Calu3 (cell line): ENCODE measurements around the gene ZFYVE28. TPM values are rescaled to one million over a fixed set of nuclear protein-coding genes. Genes with fewer than 3 reads are reported as not detected.

ENCODE experiments used
- BruUV-seq: library from RNA; stranded (reverse); fragments of 400-500 nt; replicated peaks from 2 replicates; lab custom pipeline; 2021; lab: Mats Ljungman, UMichigan
- CTCF ChIA-PET: fragments of 300-600 bp; sonication (Branson Sonifier 250); formaldehyde crosslinking; loops from one replicate; lab custom pipeline; 2022; ENCODE audit warnings: antibody characterized with exemption; lab: Charles Lee
- DNase-seq: peaks from one replicate; pipeline ENCODE4 v3.0.0; 2022
- H3K27ac Mint-ChIP-seq: one replicate; pipeline ENCODE4 v1.8.0; 2022; ENCODE audit warnings: mixed read lengths; ENCODE audit not compliant: unreplicated experiment
- H3K27me3 Mint-ChIP-seq: one replicate; pipeline ENCODE4 v1.8.0; 2022; ENCODE audit warnings: mixed read lengths; ENCODE audit not compliant: unreplicated experiment
- H3K36me3 Mint-ChIP-seq: one replicate; pipeline ENCODE4 v1.8.0; 2022; ENCODE audit warnings: mild to moderate bottlenecking, moderate library complexity, mixed read lengths; ENCODE audit not compliant: insufficient read depth, unreplicated experiment
- H3K4me1 Mint-ChIP-seq: one replicate; pipeline ENCODE4 v1.8.0; 2022; ENCODE audit warnings: mild to moderate bottlenecking, low read depth, mixed read lengths; ENCODE audit not compliant: unreplicated experiment
- H3K4me3 Mint-ChIP-seq: one replicate; pipeline ENCODE4 v1.8.0; 2022; ENCODE audit warnings: mild to moderate bottlenecking, low read depth, moderate library complexity, mixed read lengths; ENCODE audit not compliant: unreplicated experiment
- H3K9me3 Mint-ChIP-seq: one replicate; pipeline ENCODE4 v1.8.0; 2022; ENCODE audit warnings: low read depth, mixed read lengths; ENCODE audit not compliant: unreplicated experiment
- intact Hi-C: fragments of 100-400 bp; cut with micrococcal nuclease; formaldehyde crosslinking; loops from one replicate; pipeline ENCODE4 v1.10.0; 2022; ENCODE audit not compliant: unreplicated experiment
- total RNA-seq: library from RNA; stranded (reverse); gene quantifications from 2 replicates; pipeline ENCODE4 v1.2.3, GENCODE V29; 2022
- TF ChIP-seq, protein P1 (sequence below): fragments of 200-600 bp; IDR thresholded peaks from one replicate; pipeline ENCODE4 v1.8.0; 2022; ENCODE audit warnings: antibody characterized with exemption; ENCODE audit not compliant: unreplicated experiment

ZFYVE28 gene
- total RNA-seq, 1 experiment from 2014 or later: 1.2 TPM

DNA sequence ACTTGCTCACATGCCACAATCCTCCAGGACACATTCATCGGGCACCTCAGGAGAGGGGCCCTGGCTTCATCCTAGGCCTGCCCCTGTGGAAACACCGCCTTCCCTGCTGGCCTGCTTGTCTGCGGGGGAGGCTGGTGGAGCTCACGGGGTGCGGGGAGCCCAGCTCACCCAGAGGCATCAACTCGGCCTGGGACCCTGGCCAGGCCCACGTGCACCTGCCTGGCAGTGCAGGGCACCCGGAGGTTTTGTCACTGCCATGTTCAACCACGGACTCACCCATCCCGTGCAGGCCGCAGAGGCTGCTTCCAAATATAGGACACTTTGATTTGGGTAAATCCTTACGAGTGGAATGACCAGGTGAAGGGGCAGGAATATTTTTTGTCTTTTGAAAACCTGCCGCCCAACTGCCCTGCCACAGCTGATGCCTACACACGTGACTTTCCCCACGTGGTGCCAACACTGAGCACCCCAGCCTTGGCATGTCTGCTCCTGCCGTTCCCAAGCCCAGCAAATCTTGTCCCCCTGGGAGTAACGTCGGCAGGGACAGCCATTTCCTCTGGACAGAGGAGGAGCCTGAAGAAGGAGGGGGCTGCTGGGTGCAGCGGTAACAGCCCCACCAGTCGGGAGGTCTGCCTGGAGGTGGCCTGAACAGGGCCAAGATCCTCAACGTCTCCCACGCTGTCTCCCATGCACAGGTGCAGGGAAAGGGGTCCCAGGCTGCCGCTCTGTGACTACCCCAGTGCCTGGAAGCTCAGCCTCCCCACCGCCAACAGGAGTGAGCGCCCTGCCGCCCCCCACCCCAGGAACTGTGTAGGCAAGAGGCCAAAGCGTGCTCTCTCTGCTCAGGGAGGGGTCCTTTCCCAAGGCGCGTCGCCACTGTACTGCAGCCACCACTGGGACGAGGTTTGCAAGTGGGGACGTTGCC, 165.0 kb downstream of the ZFYVE28 start:
- Mint-ChIP-seq H3K36me3 (no peaks in the 10 kb centered on the region), H3K4me3 (no peak overlapping the region), H3K27me3 (no peaks in the 10 kb centered on the region), H3K4me1 (no peaks in the 10 kb centered on the region), H3K27ac (no peak overlapping the region), H3K9me3 (no peaks in the 10 kb centered on the region)
- CTCF ChIA-PET: no interaction called here
- TF ChIP-seq, protein P1, sequence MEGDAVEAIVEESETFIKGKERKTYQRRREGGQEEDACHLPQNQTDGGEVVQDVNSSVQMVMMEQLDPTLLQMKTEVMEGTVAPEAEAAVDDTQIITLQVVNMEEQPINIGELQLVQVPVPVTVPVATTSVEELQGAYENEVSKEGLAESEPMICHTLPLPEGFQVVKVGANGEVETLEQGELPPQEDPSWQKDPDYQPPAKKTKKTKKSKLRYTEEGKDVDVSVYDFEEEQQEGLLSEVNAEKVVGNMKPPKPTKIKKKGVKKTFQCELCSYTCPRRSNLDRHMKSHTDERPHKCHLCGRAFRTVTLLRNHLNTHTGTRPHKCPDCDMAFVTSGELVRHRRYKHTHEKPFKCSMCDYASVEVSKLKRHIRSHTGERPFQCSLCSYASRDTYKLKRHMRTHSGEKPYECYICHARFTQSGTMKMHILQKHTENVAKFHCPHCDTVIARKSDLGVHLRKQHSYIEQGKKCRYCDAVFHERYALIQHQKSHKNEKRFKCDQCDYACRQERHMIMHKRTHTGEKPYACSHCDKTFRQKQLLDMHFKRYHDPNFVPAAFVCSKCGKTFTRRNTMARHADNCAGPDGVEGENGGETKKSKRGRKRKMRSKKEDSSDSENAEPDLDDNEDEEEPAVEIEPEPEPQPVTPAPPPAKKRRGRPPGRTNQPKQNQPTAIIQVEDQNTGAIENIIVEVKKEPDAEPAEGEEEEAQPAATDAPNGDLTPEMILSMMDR: no peak
- intact Hi-C loops: no loop called here
- DNase-seq: no peak
- no TSS peak for BruUV-seq

DNA sequence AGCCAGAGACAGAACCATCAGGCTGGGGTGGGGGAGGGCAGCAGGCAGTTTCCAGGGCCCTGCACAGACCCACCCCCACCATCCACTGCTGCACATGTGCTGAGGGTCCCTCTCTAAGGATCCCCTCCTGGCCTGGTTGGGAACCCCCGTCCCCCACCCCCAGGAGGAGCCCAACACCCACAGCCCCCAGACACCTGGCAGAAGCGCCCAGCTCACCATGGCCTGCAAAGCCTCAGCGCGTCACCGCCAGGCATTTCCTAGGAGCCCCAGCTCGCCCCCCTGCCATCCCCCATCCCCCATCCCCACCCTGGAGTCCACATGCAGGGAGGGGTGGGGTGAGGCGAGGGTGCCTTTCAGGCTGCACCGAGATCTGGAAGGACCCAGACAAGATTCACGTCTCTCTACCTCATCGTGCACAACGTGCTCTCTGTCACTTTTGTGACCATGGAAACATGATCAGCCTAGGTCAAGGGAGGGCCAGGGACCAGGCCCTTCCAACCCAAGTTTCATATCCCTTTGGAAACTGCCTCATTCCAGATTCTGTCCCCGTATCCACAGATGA, 165.8 kb downstream of the ZFYVE28 start:
- intact Hi-C loops: no loop called here
- CTCF ChIA-PET: no interaction called here
- Mint-ChIP-seq H3K9me3 (no peaks in the 10 kb centered on the region), H3K27ac (no peak overlapping the region), H3K4me3 (no peak overlapping the region), H3K27me3 (no peaks in the 10 kb centered on the region), H3K36me3 (peaks cover under 1% of the 10 kb centered on the region), H3K4me1 (no peaks in the 10 kb centered on the region)
- TF ChIP-seq, protein P1: no peak
- no TSS peak for BruUV-seq
- no peak for DNase-seq

DNA sequence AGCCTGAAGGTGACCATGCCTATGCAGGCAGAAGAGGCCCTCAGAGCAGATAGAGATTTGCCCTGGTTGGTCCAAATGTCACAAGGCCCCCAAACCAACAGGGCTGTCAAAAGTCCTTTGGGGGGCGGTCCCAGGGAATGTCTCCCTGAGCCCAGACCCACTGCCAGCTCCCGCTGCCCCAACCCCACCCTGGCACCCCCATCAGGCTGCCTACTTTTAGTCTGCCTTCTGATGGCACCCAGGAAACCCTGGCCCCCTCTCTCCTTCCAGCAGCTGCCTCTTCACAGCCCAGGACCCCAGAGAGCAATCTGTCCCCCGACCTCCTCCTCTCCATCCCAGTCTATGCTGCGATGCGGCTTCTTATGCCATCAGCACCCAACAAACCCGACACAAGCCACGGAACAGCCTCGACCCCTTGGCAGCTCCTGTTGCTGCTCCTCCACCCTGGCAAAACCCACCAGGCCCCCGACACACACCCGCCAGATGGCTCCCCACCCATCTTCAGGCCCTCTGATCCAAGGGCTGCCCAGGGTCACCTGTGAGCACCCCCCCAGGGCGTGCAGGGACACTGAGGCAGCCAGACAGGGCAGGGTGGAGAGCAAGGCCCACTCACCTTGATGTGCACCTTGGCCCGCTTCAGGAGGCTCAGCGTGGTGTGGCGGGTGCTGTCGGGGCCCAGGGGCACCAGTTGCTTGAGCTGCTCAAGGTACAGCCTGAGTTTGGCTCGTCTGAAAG, 166.5 kb downstream of the ZFYVE28 start:
- TF ChIP-seq, protein P1: no peak
- Mint-ChIP-seq H3K27me3 (no peaks in the 10 kb centered on the region), H3K36me3 (peaks cover 7% of the 10 kb centered on the region), H3K9me3 (no peaks in the 10 kb centered on the region), H3K27ac (no peak overlapping the region), H3K4me1 (no peaks in the 10 kb centered on the region), H3K4me3 (no peak overlapping the region)
- intact Hi-C loops: no loop called here
- no peak for DNase-seq
- no TSS peak for BruUV-seq
- CTCF ChIA-PET: no interaction called here

DNA sequence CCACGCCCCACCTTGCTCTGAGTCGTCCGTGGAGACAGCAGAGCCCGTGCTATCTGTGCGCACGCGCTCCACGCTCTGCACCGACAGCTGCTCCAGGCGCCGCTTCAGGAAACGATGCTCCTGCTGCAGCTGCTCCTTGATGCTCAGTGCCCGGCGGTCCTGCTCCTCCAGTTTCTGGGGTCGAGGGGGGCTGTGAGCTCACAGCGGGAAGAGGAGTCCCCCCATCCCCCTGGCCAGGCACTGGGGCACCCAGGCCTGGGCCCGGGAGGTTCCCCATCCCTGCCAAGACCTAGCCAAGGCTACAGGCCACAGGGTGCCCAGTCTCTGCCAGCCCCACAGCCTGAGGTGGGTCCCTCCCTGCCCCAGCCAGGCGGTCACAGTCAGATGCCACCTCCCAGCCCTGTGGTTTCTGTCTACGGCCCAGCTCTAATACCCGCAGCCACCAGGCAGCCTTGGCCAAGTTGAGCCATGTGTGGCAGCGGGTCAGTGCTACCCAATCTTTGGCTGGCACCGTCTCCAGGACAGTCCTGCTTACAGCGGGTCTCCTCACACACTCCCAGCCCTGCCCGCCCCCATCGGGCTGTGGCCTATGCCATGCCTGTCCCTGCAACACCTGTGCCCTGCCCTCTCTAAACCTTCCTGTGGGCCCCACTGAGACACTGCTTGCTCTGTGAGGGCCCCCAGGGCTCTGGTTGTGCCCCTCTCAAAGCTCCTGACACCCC, 167.2 kb downstream of the ZFYVE28 start:
- no peak for DNase-seq
- TF ChIP-seq, protein P1: no peak
- Mint-ChIP-seq H3K27me3 (no peaks in the 10 kb centered on the region), H3K9me3 (no peaks in the 10 kb centered on the region), H3K27ac (no peak overlapping the region), H3K4me3 (no peak overlapping the region), H3K36me3 (peaks cover 7% of the 10 kb centered on the region), H3K4me1 (no peaks in the 10 kb centered on the region)
- no TSS peak for BruUV-seq
- CTCF ChIA-PET: interaction anchor here (0.6 kb wide), 1 partner anchor 767 kb away, joined by 3 read pairs; no protein-coding TSS in a partner anchor
- intact Hi-C loops: no loop called here
